ENCODE measurements around the gene CXCR3.

Gene CXCR3

GRCh38 chrX:71626576-71626975 is 8.3 kb upstream of the CXCR3 start:
- Histone ChIP-seq H3K79me2 (ENCODE audit: low read length) (no peaks in the 10 kb centered on the region), H4K20me1 (ENCODE audit: insufficient read depth, low read length) (no peaks in the 10 kb centered on the region), H3K4me1 (ENCODE audit: low read length) (peaks cover 53% of the 10 kb centered on the region), H3K36me3 (replicated peaks; ENCODE audit: low read depth, low read length) (no peaks in the 10 kb centered on the region), H3K4me3 (ENCODE audit: low read length) (no peak overlapping the region), H3K27me3 (ENCODE audit: low read depth, low read length) (no peaks in the 10 kb centered on the region), H3K9ac (ENCODE audit: low read length) (no peak overlapping the region), H3K27ac (ENCODE audit: low read length) (no peak overlapping the region), H3K9me3 (ENCODE audit: insufficient read depth, low read length) (no peaks in the 10 kb centered on the region), H2AFZ (ENCODE audit: low read depth, low read length) (no peak overlapping the region), H3K4me2 (ENCODE audit: low read length) (no peak overlapping the region)
- TF ChIP-seq, protein P1, sequence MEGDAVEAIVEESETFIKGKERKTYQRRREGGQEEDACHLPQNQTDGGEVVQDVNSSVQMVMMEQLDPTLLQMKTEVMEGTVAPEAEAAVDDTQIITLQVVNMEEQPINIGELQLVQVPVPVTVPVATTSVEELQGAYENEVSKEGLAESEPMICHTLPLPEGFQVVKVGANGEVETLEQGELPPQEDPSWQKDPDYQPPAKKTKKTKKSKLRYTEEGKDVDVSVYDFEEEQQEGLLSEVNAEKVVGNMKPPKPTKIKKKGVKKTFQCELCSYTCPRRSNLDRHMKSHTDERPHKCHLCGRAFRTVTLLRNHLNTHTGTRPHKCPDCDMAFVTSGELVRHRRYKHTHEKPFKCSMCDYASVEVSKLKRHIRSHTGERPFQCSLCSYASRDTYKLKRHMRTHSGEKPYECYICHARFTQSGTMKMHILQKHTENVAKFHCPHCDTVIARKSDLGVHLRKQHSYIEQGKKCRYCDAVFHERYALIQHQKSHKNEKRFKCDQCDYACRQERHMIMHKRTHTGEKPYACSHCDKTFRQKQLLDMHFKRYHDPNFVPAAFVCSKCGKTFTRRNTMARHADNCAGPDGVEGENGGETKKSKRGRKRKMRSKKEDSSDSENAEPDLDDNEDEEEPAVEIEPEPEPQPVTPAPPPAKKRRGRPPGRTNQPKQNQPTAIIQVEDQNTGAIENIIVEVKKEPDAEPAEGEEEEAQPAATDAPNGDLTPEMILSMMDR (IDR thresholded peaks at IDR 0.05; ENCODE audit: low read depth, low read length): no peak
- no peak for TF ChIP-seq EZH2phosphoT487 (IDR thresholded peaks at IDR 0.05; ENCODE audit: low read depth)

DNA sequence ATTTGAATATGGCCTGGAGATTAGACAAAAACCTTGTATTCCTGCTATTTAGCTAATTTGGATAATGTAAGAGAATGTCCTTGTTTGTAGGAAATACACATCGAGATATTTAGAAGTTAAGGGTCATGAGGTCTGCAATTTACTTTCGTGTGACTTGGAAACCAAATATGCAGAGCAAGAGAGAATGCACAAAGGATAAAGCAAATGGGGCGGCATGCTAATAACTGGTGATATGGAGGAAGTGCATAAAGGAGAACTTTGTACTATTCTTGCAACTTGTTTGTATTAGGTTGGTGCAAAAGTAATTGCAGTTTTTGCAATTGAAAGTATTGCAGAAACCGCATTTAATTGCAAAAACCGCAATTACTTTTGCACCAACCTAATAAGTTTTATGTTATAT is 7.2 kb upstream of the CXCR3 start:
- H4K20me1 ChIP-seq (ENCODE audit: insufficient read depth, low read length): no peaks in the 10 kb centered on the region
- H3K9me3 ChIP-seq (ENCODE audit: insufficient read depth, low read length): no peaks in the 10 kb centered on the region

GRCh38 chrX:71623714-71624113 is 5.4 kb upstream of the CXCR3 start:
- Histone ChIP-seq H3K4me3 (ENCODE audit: low read length) (no peak overlapping the region), H4K20me1 (ENCODE audit: insufficient read depth, low read length) (no peaks in the 10 kb centered on the region), H2AFZ (ENCODE audit: low read depth, low read length) (no peak overlapping the region), H3K36me3 (replicated peaks; ENCODE audit: low read depth, low read length) (peaks cover 9% of the 10 kb centered on the region), H3K4me1 (ENCODE audit: low read length) (peaks cover 58% of the 10 kb centered on the region), H3K27me3 (ENCODE audit: low read depth, low read length) (no peaks in the 10 kb centered on the region), H3K79me2 (ENCODE audit: low read length) (no peaks in the 10 kb centered on the region), H3K9me3 (ENCODE audit: insufficient read depth, low read length) (no peaks in the 10 kb centered on the region), H3K4me2 (ENCODE audit: low read length) (peak overlapping the region; percentile 57), H3K9ac (ENCODE audit: low read length) (peak overlapping the region; percentile 59; the same call in 1 of the 2 replicates), H3K27ac (ENCODE audit: low read length) (peak overlapping the region; percentile 74; the same call in 1 of the 2 replicates)
- no peak for TF ChIP-seq EZH2phosphoT487 (IDR thresholded peaks at IDR 0.05; ENCODE audit: low read depth)
- TF ChIP-seq, protein P1 (IDR thresholded peaks at IDR 0.05; ENCODE audit: low read depth, low read length): no peak

More for the DNA sequence above, 7.2 kb upstream of the CXCR3 start:
- Histone ChIP-seq H3K9ac (ENCODE audit: low read length) (no peak overlapping the region), H2AFZ (ENCODE audit: low read depth, low read length) (no peak overlapping the region), H3K27me3 (ENCODE audit: low read depth, low read length) (no peaks in the 10 kb centered on the region), H3K79me2 (ENCODE audit: low read length) (no peaks in the 10 kb centered on the region), H3K27ac (ENCODE audit: low read length) (no peak overlapping the region), H3K36me3 (replicated peaks; ENCODE audit: low read depth, low read length) (peaks cover 4% of the 10 kb centered on the region), H3K4me2 (ENCODE audit: low read length) (no peak overlapping the region), H3K4me1 (ENCODE audit: low read length) (peaks cover 55% of the 10 kb centered on the region), H3K4me3 (ENCODE audit: low read length) (no peak overlapping the region)
- no peak for TF ChIP-seq EZH2phosphoT487 (IDR thresholded peaks at IDR 0.05; ENCODE audit: low read depth)
- TF ChIP-seq, protein P1 (IDR thresholded peaks at IDR 0.05; ENCODE audit: low read depth, low read length): no peak

DNA sequence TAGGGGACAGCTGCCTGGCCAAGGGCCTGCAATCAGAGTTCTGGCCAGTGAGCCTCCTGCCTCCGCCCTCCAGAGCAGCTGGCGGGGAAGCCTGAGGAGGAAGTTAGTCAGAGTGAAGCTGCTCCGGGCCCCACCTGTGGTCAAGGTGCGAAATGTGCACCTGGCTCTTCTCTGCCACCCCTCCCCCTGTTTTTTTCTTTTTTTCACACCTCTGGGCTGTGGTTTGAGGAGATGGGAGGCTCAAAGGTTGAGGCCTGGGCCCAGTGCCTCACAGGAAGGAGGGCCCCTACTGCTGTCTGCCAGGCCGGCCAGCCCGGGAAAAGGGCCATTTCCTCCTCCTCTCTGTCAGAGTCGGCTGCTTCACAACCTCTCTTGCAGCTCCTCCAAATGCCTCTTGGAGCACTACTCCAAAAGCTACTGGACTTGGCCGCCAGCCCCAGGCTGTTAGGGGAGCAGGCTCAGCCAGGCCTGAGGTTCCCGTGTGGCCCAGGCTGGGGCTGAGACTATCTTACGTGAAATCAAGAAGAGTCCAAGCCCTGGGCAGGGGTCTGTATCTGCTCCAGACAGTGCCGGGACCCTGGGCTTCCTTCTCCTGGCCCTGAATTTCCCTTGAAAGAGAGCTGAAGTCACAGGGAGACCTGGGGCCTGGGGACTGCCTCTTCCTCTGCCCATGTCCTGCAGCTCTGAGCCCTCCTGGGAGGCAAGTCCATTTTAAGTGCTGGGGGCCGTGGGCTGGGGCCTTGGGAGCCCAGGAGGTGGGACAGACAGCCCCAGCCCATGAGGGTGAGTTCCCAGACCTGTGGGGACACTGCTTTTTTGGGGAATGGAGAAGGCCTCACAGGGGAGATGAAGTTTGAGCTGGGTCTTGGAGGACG is 4.5 kb upstream of the CXCR3 start:
- H3K4me1 ChIP-seq (ENCODE audit: low read length): peaks cover 66% of the 10 kb centered on the region
- H3K79me2 ChIP-seq (ENCODE audit: low read length): no peaks in the 10 kb centered on the region
- H3K4me2 ChIP-seq (ENCODE audit: low read length): peak overlapping the region; percentile 57
- H2AFZ ChIP-seq (ENCODE audit: low read depth, low read length): no peak overlapping the region
- no peaks in the 10 kb centered on the region for H3K27me3 ChIP-seq (ENCODE audit: low read depth, low read length)
- no peaks in the 10 kb centered on the region for H4K20me1 ChIP-seq (ENCODE audit: insufficient read depth, low read length)
- TF ChIP-seq, protein P1 (IDR thresholded peaks at IDR 0.05; ENCODE audit: low read depth, low read length): no peak; the same call in 1 of the 2 replicates
- TF ChIP-seq EZH2phosphoT487 (IDR thresholded peaks at IDR 0.05; ENCODE audit: low read depth): no peak
- H3K9me3 ChIP-seq (ENCODE audit: insufficient read depth, low read length): no peaks in the 10 kb centered on the region
- peaks cover 9% of the 10 kb centered on the region for H3K36me3 ChIP-seq (replicated peaks; ENCODE audit: low read depth, low read length)
- peak overlapping the region; percentile 59; the same call in 1 of the 2 replicates for H3K9ac ChIP-seq (ENCODE audit: low read length)
- H3K27ac ChIP-seq (ENCODE audit: low read length): peak overlapping the region; percentile 74
- no peak overlapping the region for H3K4me3 ChIP-seq (ENCODE audit: low read length)

Data from OCI-LY3 (cell line).